Activated T-cell treated with anti-CD3 and anti-CD28 coated beads for 48 hours (primary cell): ENCODE measurements around the gene TOB1.
"Not testable (repeated sequence)": the region's sequence is repeated elsewhere in the genome, so short reads cannot be mapped to it uniquely, and the experiment has no call there.

Source experiments
- DNase-seq: peaks from one replicate; pipeline ENCODE4 v3.0.0-alpha.2; 2020; ENCODE audit warnings: low read depth

TOB1 gene

GRCh38 chr17:50898369-50899004 lies 32.3 kb upstream of the TOB1 start:
- DNase-seq: no peak

GRCh38 chr17:50894513-50894912 lies 28.4 kb upstream of the TOB1 start:
- DNase-seq: not testable (repeated sequence)

DNA sequence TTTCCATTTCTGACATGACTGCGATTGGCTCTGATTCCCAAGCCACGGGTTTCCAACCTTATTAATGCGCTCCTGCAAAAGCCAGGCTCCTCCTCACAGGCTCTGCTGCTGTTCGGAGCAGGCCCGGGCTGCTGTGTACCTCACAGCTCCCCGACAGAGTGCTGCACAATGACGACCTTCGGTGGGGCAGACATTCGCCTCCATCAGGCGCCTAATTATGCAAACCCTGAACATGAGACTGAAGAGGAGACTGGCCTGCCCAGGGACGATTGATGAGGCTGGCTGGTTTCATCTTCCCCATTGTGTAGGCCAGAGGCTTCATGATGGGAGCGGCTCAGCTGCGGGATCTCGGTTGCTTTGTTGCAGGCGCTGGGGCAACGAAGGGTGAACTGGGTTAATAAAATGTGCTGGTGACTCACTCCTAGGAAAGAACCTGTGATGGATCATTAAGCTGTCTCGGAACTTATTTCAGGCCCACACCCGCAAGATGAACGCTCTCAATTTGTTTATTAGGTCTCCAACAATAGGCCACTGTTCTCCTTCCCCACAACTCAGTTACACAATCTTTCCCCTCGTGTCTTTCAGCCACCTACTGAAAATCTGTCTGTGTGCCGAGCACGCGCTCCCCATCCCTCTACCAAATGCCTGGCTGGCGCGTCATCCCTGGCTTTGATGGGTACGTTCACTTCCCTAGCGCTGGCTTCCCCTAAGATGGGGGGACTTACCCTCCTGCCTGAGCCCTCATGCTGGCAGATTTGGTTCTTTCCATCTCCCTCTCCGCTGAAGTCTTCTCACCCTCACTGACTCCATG lies 27.2 kb upstream of the TOB1 start:
- no peak for DNase-seq

DNA sequence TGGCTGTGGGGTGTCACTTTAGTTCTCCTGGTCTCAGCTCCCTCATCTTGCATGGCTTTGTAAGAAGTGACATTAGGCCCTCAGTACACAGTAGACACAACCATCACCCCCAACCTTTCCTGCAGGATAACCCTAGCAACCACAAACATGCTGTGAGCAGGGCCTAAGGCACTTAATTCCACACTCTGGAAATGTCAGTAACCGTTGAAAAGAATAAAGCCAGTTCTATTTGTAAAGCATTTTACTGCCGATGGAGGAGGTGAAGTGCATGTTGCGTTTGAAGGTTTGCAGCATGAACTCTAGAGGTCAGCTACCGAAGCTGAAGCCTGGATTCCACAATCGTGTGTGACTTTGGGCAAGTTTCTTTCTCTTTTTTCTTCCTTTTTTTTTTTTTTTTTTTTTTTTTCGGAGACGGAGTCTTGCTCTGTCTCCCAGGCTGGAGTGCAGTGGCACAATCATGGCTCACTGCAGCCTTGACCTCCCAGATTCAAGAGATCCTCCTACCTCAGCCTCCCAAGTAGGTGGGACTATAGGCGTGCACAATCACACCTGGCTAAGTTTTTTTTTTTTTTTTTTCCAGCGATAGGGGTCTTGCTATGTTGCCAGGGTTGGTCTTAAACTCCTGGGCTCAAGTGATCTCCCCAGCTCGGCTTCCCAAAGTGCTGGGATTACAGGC lies 26.1 kb upstream of the TOB1 start:
- no peak for DNase-seq

GRCh38 chr17:50891577-50891989 lies 25.4 kb upstream of the TOB1 start:
- DNase-seq: no peak

GRCh38 chr17:50890675-50891516 lies 24.7 kb upstream of the TOB1 start:
- no peak for DNase-seq

DNA sequence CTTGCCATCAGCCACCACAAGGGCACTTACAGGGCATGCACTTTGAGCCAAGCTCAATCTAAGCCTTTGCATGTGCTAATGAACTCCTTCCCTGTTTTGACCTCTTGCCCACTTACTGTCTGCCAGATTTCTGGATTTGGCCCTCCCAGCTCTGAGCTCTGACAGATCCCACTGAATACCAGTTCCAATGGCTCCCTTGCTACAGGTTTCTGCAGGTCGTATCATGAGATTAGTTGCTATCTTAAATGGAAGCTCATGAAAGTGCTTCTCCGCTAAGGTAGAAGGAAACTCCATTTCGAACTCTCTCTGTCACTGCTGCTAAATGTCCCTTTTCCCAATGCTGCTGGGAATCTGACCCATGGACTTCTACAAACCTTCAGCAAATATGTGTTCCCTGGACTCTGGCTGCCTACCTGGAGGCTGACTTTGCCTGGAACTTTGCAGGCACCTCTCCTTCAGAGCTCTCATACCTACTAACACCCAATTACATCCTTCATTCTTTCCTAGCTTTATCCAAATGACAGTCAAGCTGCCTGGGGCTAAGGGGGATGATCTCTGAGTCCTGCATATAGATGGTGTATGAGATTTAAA lies 23.5 kb upstream of the TOB1 start:
- no peak for DNase-seq

- DNase-seq: no peak
These were observed 21.6 kb upstream of the TOB1 start for GRCh38 chr17:50887705-50888245.

- DNase-seq: no peak
These were observed 18.5 kb upstream of the TOB1 start for GRCh38 chr17:50884439-50885311.

DNA sequence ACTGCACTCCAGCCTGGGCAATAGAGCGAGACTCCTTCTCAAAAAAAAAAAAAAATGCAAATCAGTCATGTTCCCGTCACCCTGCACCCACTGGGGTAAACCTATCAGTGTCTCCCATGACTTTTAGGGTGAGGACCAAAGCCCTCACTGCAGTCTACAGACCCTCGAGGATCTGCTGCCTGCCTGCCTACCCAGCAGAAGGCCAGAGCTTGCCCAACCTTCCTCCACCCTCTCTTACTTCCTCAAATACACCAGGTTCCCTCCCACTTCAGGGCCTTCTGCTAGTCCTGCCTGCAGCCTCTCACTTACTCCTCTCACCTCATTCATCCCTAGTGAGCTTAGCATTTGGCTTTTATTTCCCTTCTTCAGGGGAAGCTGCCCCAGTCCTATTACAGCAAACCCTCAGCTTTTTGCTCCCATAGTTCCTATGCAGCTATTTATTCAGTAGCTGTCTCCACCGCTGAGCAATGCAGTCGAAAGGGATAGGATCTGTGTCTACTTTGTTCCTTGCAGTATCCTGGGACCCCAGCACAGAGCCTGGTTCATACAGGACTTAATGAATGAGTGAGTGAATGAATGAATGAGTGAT lies 17.8 kb upstream of the TOB1 start:
- DNase-seq: no peak

- no peak for DNase-seq
These were observed 16.7 kb upstream of the TOB1 start for GRCh38 chr17:50882851-50883250.

- no peak for DNase-seq
These were observed 15.0 kb upstream of the TOB1 start for GRCh38 chr17:50881182-50881581.

DNA sequence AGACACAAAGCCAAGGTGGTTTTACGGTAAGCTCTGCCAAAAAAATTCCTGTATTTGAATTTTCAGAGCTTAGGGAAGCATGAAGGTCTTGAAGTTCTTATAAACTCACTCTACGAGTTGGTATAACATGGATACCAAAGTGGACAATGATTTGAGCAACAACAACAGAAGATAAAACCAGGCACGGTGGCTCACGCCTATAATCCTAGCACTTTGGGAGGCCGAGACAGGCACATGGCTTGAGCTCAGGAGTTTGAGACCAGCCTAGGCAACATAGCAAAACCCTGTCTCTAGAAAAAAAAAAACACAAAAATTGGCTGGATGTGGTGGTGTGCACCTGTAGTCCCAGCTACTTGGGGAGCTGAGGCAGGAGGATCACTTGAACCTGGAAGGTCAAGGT lies 12.9 kb upstream of the TOB1 start:
- no peak for DNase-seq

GRCh38 chr17:50877838-50878237 lies 11.7 kb upstream of the TOB1 start:
- no peak for DNase-seq

GRCh38 chr17:50877042-50877441 lies 10.9 kb upstream of the TOB1 start:
- not testable (repeated sequence) for DNase-seq

DNA sequence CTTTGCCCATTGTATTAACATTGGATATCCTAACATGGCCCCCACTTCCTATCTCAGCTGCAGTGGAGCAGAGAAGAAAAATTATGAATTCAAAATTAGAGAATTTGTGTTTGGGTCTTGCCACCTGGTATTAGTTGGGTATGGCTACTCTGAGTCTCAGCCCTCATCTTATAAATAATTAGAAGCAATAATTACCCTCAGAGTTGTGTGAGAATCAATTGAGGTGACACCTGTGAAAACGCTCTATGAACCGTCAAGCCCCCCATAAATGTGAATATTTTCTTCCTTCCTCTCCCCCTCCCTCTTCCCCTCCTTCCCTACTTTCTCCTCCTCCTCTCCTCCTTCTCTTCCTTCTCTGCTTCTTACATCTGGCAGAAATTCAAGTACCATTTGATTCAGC lies 8.9 kb upstream of the TOB1 start:
- DNase-seq: no peak

DNA sequence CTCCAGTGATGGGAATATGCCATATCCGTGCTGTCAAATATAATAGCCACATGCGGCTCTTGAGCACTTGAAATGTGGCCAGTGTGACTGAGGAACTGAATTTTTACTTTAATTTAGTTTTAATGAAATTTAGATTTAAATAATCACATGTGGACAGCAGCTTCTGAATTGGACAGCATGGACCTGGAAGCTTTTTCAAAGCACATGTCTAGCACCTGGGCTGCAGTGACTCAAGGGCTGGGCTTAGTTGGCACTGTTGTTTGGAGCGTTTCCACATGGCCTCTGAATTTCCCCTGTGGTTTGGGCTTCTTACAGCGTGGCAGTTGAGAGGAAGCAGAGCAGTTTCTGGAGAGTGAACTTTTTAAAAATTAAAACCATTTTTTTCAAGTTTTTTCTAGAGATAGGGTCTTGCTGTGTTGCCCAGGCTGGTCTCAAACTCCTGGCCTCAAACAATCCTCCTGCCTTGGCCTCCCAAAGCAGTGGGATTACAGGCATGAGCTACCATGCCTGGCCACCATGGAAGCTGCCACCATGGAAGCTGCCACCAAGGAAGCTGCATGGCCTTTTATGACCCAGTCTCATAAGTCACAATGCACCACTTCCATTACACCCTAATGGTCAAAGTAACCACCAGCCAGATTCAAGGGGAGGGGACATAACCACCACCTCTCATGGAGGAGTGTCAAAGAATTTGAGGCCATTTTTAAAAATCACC lies 6.7 kb upstream of the TOB1 start:
- DNase-seq: no peak

- no peak for DNase-seq
These were observed 5.7 kb upstream of the TOB1 start for GRCh38 chr17:50871898-50872297.

- DNase-seq: no peak
These were observed 5.2 kb upstream of the TOB1 start for GRCh38 chr17:50871364-50871763.

DNA sequence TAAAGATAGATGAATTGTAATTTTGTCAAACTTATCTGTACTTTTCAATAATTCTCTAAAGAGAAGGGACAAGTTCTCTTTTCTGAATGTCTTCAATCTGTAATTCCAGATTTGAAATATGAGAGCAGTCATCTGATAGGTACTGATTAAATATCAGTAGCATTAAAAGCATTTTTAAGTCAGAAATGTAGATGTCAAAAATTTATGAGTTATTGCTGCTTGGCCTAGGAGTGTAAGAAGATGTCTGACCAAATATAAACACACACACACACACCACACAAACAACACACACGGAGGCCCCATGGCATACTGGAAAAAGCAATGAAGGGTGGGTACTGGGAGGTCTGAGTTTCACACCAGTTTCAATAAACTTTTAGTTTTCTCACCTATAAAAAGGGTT lies 2.4 kb upstream of the TOB1 start:
- no peak for DNase-seq
